NCI-H524 (cell line): ENCODE data around the gene CTSH.
"Not testable (repeated sequence)": the region's sequence is repeated elsewhere in the genome, so short reads cannot be mapped to it uniquely, and the experiment has no call there.

Source experiments
- DNase-seq, 2 experiments: peaks; one replicate each; lab custom pipeline; 2025; lab: John Stamatoyannopoulos, UW

CTSH gene

DNA sequence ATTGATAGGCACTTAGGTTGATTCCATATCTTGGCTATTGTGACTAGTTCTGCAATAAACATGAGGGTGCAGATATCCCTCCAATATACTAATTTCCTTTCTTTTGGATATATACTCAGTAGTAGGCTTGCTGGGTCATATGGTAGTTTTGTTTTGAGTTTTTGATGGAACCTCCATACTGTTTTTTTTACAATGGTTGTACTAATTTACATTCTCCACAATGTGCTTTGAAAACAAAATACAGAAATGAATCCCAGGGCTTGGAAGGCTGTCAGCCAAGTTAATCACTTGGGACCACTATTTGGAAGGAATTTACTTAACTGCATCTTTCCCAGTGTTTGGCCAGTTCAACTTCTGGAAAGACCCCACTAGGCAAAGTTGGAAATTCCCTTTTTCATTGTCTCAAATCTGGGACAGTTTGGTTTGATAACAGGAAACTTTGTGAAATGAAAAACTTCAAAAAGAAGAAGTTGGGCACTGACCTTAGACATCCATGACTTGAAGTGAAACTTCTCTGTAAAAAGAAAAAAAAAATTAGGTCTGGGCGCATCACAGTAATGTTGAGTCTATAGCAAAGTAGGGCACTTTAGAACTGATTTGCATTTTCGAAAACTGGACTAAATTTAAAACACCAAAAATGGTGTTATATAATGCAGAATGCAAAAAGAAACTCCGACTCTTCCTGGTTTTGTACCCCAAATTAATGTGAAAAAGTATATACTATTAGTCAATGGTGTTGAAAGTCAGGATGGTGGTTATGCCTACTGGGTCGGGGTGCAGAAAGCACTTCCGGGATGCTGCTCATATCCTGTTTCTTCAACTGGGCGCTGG lies 6.0 kb downstream of the CTSH start:
- no peak for DNase-seq

DNA sequence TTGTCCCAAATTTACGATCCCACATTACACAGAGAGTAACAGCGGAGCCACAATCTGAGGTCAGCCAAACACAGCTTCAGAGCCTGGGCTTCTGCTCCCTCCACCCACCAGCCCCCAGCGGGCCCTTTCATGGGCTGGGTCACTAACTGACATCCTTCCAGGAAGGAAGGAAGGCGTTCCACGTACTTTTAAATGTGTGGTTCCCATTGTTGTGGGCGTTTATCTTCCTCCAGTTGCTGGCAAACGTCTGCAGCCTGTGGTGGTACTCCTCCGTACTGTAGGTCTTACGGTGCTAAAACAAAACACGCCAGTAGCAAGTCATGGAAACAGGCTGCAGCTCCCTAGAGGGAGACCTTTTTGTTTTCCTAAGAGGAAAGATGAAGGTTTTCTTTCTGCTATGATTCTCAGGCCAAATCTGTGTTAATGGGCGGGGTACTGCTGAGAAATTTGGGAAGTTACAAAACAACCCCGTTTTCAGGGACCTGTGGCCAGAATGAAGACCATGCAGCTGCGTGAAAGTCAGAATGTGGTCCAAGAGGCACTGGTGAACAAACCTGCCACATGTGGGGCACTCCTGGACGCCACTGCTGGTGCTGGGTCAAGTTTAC lies 7.6 kb downstream of the CTSH start:
- no peak for DNase-seq

DNA sequence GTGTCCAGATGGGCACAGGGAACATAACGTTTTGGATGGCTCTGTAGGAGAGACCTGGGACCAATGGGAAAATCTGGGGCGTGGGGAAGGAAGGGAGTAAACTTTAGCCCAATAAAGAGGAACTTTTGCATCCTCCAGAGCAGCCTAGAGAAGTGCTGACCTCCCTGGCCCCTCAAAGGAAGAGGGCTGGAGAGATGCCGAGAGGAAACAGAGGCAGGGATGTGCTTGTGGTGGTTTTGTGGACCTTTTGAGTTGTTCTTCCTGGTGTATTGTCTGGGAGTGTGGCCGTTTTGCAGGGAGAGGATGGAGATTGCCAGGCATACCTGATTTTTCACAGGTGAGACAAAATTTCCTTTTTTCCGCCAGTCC lies 10.2 kb downstream of the CTSH start:
- no peak for DNase-seq

DNA sequence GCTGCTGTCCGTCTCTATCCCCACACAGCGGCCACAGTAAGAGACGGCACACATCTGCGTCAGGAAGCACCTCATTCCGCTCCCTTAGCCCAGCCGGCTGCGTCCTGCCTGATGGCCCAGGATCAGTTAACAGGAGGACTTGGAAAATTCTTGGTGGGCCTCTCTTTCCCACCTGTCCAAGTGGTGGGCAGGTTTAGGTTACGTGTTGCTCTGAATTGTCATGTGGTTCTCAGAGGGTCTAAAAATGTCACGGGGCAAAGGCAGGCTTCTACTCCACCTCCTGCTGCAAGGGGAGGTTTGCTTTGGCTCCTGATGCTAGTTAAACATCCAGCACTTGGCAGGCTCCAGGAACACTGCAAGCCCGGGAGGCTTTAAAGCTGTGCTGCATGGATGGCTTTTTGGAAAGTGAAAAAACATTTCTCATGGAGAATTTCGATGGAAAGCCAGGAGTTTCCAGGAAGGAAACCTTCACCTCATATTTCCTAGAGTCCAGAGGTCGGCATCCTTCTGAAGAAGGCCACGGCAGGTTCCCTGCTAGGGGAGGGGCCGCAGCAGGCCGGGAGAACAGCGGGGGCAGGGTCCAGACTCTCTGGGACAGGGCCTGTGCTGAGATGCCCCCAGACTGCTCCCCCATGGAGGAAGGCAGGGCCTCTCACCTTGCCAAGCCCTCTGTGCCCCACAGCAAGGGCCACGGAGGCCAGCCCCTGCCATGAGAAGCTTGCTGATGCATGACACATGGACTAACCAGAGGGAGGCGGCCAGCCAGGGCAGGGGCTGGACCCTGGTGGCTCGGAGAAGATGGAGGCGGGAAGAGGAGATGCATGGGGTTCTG lies 10.8 kb downstream of the CTSH start:
- DNase-seq = no peak

DNA sequence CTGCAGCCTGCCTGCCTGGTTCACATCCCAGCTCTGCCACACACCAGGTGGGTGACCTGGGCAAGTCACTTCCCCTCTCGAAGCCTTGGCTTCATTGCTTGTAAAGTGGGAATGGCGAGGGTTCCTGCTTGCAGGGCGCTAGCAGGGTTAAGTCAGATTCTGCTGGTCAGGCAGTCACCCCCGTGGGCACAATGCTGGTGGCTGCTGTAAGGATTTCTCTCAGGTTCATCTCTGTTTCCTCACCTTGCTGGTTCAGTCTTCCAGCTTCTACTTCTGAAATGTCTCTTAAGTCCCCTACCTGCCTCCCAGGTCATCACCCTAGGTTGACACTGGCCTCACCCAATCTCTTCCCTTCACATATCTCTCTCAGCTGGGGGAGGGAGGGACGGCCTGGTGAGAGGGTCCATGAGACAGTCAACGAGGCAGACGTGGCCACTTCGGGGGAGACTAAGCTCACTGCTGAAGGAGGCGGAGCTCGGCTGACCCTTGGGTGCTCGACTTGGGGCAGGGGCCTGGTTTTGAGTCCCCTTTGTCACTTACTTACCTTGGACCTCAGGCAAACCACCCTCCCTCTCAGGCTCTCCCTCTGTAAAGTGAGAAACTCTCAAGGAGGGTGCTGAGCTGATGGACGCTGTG lies 11.5 kb downstream of the CTSH start:
- no peak for DNase-seq

DNA sequence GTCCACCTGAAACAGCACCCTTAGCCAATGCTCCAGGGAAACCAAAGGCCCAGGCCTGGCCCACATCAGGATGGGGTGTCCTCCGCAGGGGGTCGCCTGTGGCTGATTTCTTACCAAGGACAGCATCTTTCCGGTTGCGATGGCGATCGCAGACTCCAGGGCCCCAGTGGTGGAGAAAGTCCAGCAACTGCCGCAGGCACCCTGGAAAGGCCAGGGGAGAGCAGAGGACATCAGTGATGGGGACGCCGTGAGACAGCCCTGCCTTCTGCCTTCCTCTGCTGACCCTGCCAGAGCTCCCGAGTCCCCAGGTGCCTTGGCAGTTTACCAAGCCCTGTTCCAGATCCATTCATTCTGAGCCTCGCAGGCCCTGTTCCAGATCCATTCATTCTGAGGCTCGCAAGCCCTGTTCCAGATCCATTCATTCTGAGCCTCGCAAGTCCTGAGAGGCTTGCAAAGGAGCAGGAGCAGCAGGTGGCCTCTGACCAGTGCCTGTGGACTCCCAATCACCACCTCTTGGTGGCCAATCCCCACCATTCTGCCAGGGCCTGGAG lies 12.5 kb downstream of the CTSH start:
- no peak for DNase-seq

DNA sequence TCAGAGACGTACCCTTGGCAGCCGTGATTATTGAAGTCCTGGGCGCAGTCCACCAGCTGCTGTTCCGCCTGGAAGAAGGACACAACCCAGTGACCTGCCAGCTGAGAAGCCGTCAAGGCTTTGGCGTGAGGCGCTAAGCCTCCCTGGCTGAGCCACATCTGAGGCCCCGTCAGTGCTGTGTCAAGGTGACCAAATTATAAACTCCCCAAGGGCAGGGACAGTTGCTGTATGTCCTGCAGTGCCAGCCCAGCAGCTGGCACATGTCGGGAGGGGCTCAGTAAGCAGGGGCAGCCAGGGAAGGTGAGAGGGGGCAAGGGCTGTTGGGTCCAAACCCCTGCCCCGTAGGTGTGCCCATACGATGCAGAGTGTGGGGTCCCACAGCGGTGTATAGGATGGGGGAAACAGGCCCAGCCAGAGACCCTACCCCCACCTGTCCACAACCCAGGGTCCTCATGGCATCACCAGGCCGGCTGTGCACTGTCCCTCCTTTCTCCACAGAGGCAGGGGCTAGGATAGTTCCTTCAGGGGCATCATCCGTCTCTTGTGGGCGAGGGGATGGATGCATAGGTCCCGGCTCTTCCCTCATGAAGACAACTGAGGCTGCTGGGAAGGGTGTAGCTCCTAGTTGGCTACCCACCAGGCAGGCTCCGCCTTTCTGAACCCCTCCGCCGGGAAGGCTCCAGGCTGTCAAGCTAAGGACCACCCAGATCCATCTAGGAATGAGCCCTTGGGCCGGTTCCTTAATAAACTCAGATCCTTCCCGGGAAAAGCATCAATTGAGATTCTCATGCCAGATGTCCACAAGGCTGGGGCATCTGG lies 13.2 kb downstream of the CTSH start:
- DNase-seq = no peak

DNA sequence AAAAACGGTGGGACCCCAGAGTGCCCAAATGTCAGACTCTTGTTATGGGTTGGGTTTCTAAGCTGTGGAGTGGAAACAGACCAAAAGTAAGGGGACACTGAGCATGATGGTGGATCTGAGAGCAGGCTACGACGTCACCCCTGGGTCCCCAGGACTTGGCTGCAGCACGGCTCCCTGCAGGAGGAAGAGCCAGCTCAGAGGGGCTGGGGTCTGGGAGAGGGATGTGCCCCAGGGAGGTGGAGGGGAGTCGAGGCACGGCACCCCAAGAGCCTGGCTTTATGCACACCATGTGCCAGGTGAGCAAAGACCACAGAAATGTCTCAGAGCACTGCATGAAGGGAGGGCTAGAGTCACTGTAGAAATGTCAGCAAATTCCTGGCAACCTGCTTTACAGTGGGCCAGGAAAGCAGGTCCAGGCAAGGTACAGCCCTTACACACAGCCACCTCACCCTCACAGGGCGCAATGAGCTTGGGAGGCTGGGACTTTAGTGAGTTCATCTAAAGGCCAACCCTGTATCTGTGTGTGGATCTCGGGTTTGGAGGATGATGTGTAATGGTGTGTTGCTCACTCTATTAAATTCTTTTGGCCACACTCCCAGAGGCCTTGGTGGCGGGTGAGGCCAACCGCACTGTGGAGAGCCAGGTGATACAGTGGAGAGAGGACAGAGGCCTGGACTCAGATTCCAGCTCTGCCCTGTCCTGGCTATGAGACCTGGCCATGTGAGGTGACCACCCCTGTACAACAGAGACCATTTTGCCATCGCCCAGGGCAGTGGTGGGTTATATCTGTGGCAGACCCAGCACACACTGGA lies 14.1 kb downstream of the CTSH start:
- DNase-seq = no peak

DNA sequence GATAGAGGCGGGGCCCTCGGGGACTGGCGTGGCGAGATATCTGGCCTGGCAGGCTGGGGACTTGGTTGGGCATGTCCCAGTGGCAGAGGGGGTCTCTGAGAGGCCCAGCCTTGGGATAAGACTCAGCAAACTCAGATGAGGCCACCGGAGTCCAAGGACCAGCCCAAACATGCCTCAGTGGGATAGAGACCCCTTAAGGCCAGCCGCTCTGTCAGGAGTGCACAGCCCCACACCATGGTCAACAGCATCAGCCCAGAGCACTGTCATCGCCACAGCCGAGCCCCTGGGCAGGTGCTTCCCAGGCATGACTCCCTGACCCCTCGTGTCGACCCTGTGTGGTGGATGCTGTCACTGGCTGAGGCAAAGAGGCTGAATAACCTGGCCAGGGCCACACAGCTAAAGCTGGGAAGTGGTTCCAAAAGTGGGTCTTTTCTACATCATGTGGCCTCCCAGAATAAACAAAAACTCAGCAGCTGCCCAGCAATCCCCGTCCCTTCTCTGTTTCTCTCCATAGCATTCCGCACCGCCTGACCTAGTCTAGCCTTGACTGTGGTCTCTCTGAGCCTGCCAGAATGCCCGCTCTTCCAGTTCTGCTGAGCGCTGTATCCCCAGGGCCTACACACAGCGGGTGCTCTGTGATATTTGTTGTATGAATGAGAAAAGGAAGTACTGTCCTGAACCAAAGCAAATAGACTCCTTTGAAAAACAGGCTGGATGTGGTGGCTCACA lies 15.1 kb downstream of the CTSH start:
- no peak for DNase-seq

DNA sequence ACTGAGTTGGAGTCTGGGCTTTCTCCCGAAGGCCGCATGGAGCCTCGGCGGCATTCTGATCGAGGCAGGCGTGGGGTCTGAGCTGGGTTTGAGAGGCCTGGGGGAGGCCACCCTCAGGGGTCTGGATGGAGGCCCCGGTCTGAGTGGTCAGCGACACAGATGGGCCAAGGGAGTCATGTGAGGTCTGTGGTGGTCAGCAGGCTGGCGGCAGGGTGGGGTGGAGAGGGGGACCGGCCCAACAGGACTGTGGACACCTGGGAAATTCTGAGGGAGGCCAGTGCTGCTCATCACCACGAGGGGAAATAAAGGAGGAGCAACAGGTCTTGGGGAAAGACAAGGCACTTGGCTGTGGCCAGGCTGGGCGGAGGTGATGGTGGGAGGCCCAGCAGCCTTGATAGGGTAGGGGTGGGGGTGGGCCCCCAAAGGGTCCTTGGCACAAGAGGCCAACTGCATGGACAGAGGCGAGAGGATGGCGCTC lies 16.2 kb downstream of the CTSH start:
- DNase-seq = no peak

DNA sequence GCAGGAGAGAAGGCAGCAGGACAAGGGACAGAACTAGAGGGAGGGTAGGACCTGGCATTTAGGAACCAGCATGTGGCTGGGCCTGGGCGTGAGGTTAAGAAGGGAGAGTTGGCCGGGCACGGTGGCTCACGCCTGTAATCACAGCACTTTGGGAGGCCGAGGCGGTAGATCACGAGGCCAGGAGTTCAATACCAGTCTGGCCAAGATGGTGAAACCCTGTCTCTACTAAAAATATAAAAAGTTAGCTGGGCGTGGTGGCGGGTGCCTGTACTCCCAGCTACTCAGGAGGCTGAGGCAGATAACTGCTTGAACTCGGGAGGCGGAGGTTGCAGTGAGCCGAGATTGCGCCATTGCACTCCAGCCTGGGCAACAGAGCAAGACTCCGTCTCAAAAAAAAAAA lies 16.7 kb downstream of the CTSH start:
- not testable (repeated sequence) for DNase-seq

DNA sequence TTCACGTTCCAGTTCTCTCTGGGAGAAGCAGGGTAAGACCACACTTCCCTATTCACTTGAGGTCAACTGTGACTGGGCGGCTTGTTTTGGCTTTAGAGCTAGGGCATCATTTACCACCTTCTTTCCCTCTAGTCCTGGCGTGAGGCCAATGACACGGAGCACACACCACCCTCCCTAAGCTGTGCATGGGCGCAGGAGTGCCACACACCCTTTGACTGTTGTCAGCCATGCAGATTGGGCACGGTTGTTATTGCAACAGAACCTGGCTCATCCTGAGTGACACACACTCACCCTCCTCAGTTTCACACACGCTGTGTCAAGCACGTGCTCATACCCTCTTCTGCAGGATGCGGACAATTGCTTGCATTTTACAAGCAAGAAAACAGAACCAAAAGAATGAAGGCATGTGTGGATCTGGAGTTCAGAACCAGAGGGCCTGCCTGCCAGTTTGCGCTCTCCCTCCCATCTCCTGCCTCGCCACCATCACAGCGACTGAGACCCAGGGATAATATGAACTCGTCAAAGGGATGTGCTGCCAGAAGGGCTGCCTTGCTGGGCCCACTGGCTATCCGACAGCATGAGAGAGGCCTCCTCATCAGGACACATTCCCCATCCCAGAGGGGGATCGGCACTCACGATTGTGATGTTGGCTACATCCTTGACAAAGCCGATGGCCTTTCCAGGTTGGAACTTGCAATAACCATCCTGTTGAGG lies 17.6 kb downstream of the CTSH start:
- no peak for DNase-seq

DNA sequence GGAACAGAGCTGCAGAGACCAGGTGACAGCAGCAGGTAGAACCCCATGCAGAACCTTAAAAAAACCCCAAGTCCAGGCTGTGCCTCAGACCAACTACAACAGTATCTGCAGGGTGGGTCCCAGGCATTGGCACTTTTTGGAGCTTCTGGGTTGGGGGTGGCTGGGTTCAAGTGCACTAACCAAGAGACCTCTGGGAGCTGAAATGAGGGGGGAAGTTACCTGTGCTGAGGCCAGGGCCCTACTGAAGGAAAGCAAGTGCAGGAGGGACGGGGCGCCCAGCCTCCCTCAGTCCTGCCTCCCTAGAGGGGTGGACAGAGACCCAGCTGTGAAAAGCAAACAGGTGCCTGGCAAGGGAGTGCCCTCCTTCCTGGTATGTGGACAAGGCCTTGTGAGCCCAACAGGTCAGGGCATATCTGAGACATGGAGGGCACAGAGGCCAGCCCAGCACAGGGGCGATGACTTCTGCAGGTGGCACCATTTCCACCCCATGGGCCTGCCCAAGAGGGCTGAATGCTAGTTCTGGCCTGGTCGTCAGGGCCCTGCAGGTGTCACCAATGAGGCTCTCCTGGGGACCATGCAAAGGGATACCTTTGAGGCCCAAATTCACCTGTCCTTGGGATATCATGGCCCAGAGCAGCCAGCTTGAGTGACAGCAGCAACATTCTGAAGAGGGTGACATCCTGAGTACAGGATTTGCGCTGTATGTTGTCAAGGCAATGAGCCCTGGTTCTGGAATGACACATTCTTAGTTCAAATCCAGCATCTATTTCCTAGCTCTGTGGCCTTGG lies 18.7 kb downstream of the CTSH start:
- DNase-seq = no peak

DNA sequence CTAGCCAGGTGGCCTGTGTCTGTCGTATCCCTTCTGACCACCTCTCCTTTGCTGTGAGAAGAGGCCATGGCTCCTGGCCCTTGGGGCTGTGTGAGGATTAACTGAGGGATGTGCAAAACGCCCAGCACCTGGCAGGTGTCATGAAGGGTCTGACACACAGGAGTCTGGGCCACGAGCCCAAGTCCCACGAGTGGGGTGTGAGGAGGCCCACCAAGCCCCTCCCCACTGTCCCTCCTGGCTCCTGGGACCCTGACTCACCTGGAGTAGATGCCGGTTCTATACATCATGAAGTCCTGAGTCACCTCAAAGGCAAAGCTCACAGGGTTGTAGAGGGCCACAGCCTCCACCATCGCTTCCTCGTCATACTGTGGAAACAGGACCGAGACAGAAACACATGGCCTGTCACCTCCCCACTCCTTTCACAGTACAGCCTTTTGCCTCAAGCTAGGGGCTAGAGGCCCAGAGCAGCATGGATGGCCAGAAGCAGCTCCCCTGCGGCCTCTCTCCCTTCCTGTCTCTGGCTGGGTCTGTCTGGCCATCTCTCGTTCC lies 19.7 kb downstream of the CTSH start:
- no peak for DNase-seq

DNA sequence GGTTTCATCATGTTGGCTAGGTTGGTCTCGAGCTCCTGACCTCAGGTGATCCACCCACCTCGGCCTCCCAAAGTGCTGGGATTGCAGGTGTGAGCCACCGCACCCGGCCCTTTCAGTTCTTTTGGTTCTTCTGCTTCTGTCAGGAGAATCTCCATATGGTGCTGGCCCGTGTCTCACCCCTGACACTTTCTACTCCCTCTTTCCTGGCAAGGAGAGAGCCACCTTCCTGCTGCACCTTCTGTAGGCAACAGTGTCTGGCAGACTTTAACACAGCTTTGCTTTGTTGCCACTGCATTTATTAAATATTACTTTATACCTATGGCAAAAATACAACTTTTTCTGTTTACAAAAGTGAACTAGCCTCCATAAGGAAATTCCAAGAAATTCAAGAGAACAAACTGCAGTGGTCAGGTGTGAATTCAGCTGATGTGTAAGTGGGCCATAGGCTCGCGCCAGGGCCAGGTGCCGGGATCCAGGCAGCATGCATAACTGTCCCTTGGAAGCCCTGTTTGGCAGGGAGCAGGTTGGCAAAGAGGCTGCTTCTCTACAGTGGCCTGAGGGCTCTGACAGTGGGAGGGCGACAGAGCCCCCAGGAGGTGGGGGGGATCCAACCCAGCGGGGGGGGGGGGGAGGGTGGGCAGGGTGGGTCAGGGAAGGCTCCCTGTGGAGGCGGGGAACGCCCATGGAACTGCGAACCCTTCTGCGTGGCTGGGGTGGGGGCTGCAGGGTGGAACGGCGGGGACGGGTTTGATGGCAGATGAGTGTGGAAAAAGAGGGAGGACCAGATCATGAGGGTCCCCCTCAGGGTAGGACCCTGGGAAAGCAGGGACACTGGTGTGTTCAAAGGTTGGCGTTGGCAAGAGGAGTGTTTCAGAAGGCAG lies 21.1 kb downstream of the CTSH start:
- DNase-seq = no peak

DNA sequence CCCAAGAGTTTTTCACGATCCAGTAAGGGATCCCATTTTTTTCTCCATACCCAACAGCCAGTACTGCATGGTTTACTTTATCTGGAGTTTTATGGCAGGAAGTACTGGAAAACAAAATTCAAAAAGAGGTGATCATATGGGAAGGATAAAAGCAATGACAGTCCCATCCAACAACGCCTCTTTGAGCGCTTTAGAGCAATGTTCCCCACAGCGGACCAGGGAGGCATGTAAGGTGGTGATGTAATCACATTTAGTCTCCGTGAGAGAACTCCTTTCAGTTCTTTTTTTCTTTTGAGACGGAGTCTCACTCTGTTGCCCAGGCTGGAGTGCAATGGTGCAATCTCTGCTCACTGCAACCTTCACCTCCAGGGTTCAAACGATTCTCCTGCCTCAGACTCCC lies 21.8 kb downstream of the CTSH start:
- DNase-seq = no peak

DNA sequence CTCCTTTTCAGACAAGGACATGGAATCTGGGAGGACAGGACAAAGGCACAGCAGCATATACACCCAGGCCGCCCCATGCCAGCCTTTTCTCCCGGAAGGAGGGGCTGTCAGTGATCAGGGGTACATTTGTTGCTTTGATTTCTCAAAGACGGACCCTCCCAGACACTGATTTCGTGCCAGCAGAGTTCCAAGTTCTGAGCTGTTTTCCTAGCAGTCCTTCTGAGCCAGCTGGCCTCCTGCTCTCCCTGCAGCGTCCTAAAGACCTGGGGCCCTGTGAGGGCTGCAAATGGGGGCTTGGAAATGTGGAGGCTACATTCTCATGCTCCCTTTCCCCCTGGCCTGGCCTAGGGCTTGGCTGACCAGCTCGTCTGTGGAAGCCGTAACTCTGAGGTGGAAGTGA lies 22.3 kb downstream of the CTSH start:
- DNase-seq = no peak
